Neural cell (in vitro differentiated cells): Measurements from ENCODE around the gene SLC5A5. TPM values are rescaled to one million over a fixed set of nuclear protein-coding genes. Genes with fewer than 3 reads are reported as not detected.
"Not testable (repeated sequence)": the region's sequence is repeated elsewhere in the genome, so short reads cannot be mapped to it uniquely, and the experiment has no call there.

Experiments
- H2AFZ ChIP-seq: fragments of 200-600, 300-800 bp; sonication (generic), shearing (Covaris generic); 2 replicates; pipeline ENCODE4 v1.6.0; 2014; ENCODE audit warnings: low read depth, mild to moderate bottlenecking, antibody characterized with exemption, low read length, moderate library complexity
- H3F3A ChIP-seq: fragments of 200-600 bp; shearing (Covaris generic); 2 replicates; pipeline ENCODE4 v1.6.1; 2016; ENCODE audit warnings: mild to moderate bottlenecking, moderate library complexity, mixed read lengths, antibody characterized with exemption, low read length; ENCODE audit not compliant: insufficient read depth, poor library complexity, severe bottlenecking
- H3K27ac ChIP-seq: fragments of 200-600, 300-800 bp; sonication (generic), shearing (Covaris generic); 2 replicates; pipeline ENCODE4 v1.5.1; 2014; ENCODE audit warnings: mild to moderate bottlenecking, low read length, moderate library complexity
- H3K27me3 ChIP-seq: fragments of 300-800, 200-600 bp; sonication (generic), shearing (Covaris generic); 2 replicates; pipeline ENCODE4 v1.6.0; 2014; ENCODE audit warnings: mild to moderate bottlenecking, low read depth, low read length, moderate library complexity; ENCODE audit not compliant: insufficient read depth
- H3K36me3 ChIP-seq: fragments of 300-800, 200-600 bp; sonication (generic), shearing (Covaris generic); 2 replicates; pipeline ENCODE4 v1.5.1; 2014; ENCODE audit warnings: mild to moderate bottlenecking, antibody characterized with exemption, low read length, moderate library complexity; ENCODE audit not compliant: insufficient read depth
- H3K4me2 ChIP-seq: fragments of 300-800, 200-600 bp; sonication (generic), shearing (Covaris generic); 2 replicates; pipeline ENCODE4 v1.6.0; 2014; ENCODE audit warnings: mild to moderate bottlenecking, low read length
- H3K4me3 ChIP-seq: fragments of 300-800, 200-600 bp; sonication (generic), shearing (Covaris generic); 2 replicates; pipeline ENCODE4 v1.5.1; 2014; ENCODE audit warnings: mild to moderate bottlenecking, low read length, moderate library complexity
- H3K79me2 ChIP-seq: fragments of 200-600 bp; shearing (Covaris generic); replicated peaks from 2 replicates; pipeline ENCODE4 v1.6.0; 2014; ENCODE audit warnings: mild to moderate bottlenecking, low read length, moderate library complexity; ENCODE audit not compliant: insufficient read depth
- H3K9ac ChIP-seq: fragments of 300-800, 200-600 bp; sonication (generic), shearing (Covaris generic); 2 replicates; pipeline ENCODE4 v1.6.1; 2016; ENCODE audit warnings: mild to moderate bottlenecking, low read length, mixed read lengths
- H3K9me2 ChIP-seq: fragments of 200-600 bp; shearing (Covaris generic); 2 replicates; pipeline ENCODE4 v1.6.1; 2016; ENCODE audit warnings: mild to moderate bottlenecking, low read length, mixed read lengths; ENCODE audit not compliant: insufficient read depth
- H3K9me3 ChIP-seq: fragments of 200-600, 300-800 bp; sonication (generic), shearing (Covaris generic); 2 replicates; pipeline ENCODE4 v1.6.1; 2016; ENCODE audit warnings: mild to moderate bottlenecking, mixed run types, low read length, moderate library complexity, mixed read lengths
- H4K20me1 ChIP-seq: fragments of 200-600 bp; shearing (Covaris generic); 2 replicates; pipeline ENCODE4 v1.6.1; 2016; ENCODE audit warnings: mild to moderate bottlenecking, mixed run types; ENCODE audit not compliant: insufficient read depth
- EP300 ChIP-seq: fragments of 450-650 bp; conservative IDR thresholded peaks from 2 replicates; pipeline ENCODE4 v1.6.1; 2014; ENCODE audit warnings: antibody characterized with exemption, mild to moderate bottlenecking, moderate library complexity; ENCODE audit not compliant: poor library complexity, severe bottlenecking
- EZH2 ChIP-seq: fragments of 200-600, 300-800 bp; shearing (Covaris generic), sonication (generic); IDR thresholded peaks from 2 replicates; pipeline ENCODE4 v1.6.1; 2014; ENCODE audit warnings: antibody characterized with exemption, low read length, borderline replicate concordance, mild to moderate bottlenecking; ENCODE audit not compliant: insufficient read depth, poor library complexity, severe bottlenecking
- MXI1 ChIP-seq: fragments of 450-650 bp; conservative IDR thresholded peaks from 2 replicates; pipeline ENCODE4 v1.6.1; 2014; ENCODE audit warnings: antibody characterized with exemption, mild to moderate bottlenecking; ENCODE audit not compliant: poor library complexity, severe bottlenecking
- POLR2AphosphoS5 ChIP-seq: IDR thresholded peaks from 2 replicates; pipeline ENCODE4 v1.6.1; 2012
- RAD21 ChIP-seq: fragments of 450-650 bp; conservative IDR thresholded peaks from 2 replicates; pipeline ENCODE4 v1.6.1; 2014; ENCODE audit warnings: antibody characterized with exemption, mild to moderate bottlenecking, moderate library complexity
- SMC3 ChIP-seq: fragments of 450-650 bp; conservative IDR thresholded peaks from 2 replicates; pipeline ENCODE4 v1.6.1; 2014; ENCODE audit warnings: antibody characterized with exemption, mild to moderate bottlenecking, moderate library complexity; ENCODE audit not compliant: poor library complexity
- TAF1 ChIP-seq: IDR thresholded peaks from 2 replicates; pipeline ENCODE4 v1.6.1; 2012; ENCODE audit warnings: low read depth
- polyA plus RNA-seq: library from polyadenylated mRNA; depleted of rRNA; stranded (reverse); fragments of >200 nt; gene quantifications from 2 replicates; pipeline ENCODE4 v1.2.3, GENCODE V29; 2014
- TF ChIP-seq, protein P1 (sequence below): IDR thresholded peaks from 2 replicates; pipeline ENCODE4 v1.6.1; 2012; ENCODE audit warnings: borderline replicate concordance
- TF ChIP-seq, protein P2 (sequence below): fragments of 450-650 bp; IDR thresholded peaks from 2 replicates; pipeline ENCODE4 v1.5.1; 2014; ENCODE audit warnings: antibody characterized with exemption, mild to moderate bottlenecking, moderate library complexity; ENCODE audit not compliant: poor library complexity, severe bottlenecking

The SLC5A5 gene
- polyA plus RNA-seq, 1 donor from 2014 or later, result not detected

DNA sequence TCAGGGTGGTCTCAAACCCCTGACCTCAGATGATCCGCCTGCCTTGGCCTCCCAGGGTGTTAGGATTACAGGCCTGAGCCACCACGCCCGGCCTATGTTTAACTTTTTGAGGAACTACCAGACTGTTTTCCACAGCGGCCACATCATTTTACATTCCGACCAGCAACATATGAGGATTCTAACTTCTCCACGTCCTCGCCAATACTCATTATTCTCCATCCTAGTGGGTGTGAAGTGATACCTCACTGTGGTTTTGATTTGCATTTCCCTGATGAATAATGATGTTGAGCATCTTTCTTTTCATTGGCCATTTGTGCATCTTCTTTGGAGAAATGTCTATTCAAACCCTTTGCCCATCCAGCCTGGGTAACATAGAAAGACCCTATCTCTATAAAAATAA lies 14.8 kb downstream of the SLC5A5 start:
- TF ChIP-seq POLR2AphosphoS5 (no peak), EZH2 (no peak)
- TF ChIP-seq, protein P1, sequence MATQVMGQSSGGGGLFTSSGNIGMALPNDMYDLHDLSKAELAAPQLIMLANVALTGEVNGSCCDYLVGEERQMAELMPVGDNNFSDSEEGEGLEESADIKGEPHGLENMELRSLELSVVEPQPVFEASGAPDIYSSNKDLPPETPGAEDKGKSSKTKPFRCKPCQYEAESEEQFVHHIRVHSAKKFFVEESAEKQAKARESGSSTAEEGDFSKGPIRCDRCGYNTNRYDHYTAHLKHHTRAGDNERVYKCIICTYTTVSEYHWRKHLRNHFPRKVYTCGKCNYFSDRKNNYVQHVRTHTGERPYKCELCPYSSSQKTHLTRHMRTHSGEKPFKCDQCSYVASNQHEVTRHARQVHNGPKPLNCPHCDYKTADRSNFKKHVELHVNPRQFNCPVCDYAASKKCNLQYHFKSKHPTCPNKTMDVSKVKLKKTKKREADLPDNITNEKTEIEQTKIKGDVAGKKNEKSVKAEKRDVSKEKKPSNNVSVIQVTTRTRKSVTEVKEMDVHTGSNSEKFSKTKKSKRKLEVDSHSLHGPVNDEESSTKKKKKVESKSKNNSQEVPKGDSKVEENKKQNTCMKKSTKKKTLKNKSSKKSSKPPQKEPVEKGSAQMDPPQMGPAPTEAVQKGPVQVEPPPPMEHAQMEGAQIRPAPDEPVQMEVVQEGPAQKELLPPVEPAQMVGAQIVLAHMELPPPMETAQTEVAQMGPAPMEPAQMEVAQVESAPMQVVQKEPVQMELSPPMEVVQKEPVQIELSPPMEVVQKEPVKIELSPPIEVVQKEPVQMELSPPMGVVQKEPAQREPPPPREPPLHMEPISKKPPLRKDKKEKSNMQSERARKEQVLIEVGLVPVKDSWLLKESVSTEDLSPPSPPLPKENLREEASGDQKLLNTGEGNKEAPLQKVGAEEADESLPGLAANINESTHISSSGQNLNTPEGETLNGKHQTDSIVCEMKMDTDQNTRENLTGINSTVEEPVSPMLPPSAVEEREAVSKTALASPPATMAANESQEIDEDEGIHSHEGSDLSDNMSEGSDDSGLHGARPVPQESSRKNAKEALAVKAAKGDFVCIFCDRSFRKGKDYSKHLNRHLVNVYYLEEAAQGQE, result no peak
- Histone ChIP-seq H3K36me3 (no peaks in the 10 kb centered on the region), H3K9me3 (no peaks in the 10 kb centered on the region), H3K9me2 (no peaks in the 10 kb centered on the region), H2AFZ (no peak overlapping the region), H3K79me2 (no peaks in the 10 kb centered on the region), H3K27me3 (peaks cover 13% of the 10 kb centered on the region), H3K4me3 (no peak overlapping the region), H3K27ac (no peak overlapping the region), H3K4me2 (no peak overlapping the region), H3F3A (no peaks in the 10 kb centered on the region), H4K20me1 (no peaks in the 10 kb centered on the region), H3K9ac (no peak overlapping the region)

DNA sequence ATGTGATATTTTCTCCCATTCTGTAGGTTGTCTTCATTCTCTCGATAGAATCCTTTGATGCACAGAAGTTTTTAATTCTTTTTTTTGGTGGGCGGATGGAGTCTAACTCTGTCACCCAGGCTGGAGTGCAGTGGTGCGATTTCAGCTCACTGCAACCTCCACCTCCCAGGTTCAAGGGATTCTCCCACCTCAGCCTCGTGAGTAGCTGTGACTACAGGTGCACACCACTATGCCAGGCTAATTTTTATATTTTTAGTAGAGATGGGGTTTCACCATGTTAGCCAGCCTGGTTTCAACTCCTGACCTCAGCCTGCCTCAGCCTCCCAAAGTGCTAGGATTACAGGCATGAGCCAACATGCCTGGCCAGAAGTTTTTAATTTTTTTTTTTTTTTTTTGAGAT lies 15.5 kb downstream of the SLC5A5 start:
- not testable (repeated sequence) for H3K79me2 ChIP-seq, H4K20me1 ChIP-seq, H3K36me3 ChIP-seq, H3K4me2 ChIP-seq, H2AFZ ChIP-seq, H3K9me3 ChIP-seq, H3K4me3 ChIP-seq, H3K27ac ChIP-seq, H3F3A ChIP-seq, H3K9ac ChIP-seq, H3K9me2 ChIP-seq
- H3K27me3 ChIP-seq, result peaks cover 13% of the 10 kb centered on the region

DNA sequence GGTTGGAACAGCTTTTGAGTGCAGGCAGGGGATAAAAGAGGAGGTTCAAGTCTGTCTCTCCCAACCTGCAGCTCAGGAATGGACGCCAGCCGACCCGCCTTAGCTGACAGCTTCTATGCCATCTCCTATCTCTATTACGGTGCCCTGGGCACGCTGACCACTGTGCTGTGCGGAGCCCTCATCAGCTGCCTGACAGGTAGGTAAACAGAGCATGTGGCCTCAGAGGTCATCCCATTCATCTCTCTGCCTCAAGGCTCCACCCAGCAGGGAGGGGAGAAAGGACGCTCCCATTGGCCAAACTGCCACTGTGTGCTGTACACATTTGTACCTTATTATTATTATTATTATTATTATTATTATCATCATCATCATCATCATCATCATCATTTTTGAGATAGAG lies 16.5 kb downstream of the SLC5A5 start:
- no peak for TF ChIP-seq MXI1
- TF ChIP-seq EP300, result no peak
- no peak for TF ChIP-seq POLR2AphosphoS5
- TF ChIP-seq, protein P1, result no peak
- no peak for TF ChIP-seq TAF1
- TF ChIP-seq SMC3, result no peak
- TF ChIP-seq EZH2, result no peak
- TF ChIP-seq, protein P2, sequence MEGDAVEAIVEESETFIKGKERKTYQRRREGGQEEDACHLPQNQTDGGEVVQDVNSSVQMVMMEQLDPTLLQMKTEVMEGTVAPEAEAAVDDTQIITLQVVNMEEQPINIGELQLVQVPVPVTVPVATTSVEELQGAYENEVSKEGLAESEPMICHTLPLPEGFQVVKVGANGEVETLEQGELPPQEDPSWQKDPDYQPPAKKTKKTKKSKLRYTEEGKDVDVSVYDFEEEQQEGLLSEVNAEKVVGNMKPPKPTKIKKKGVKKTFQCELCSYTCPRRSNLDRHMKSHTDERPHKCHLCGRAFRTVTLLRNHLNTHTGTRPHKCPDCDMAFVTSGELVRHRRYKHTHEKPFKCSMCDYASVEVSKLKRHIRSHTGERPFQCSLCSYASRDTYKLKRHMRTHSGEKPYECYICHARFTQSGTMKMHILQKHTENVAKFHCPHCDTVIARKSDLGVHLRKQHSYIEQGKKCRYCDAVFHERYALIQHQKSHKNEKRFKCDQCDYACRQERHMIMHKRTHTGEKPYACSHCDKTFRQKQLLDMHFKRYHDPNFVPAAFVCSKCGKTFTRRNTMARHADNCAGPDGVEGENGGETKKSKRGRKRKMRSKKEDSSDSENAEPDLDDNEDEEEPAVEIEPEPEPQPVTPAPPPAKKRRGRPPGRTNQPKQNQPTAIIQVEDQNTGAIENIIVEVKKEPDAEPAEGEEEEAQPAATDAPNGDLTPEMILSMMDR, result no peak
- no peak for TF ChIP-seq RAD21
- Histone ChIP-seq H3K9ac (no peak overlapping the region), H3K4me2 (no peak overlapping the region), H3K4me3 (no peak overlapping the region), H4K20me1 (no peaks in the 10 kb centered on the region), H3K27ac (no peak overlapping the region), H3K27me3 (peaks cover 13% of the 10 kb centered on the region), H2AFZ (no peak overlapping the region), H3K9me2 (no peaks in the 10 kb centered on the region), H3K79me2 (no peaks in the 10 kb centered on the region), H3K36me3 (no peaks in the 10 kb centered on the region), H3F3A (no peaks in the 10 kb centered on the region), H3K9me3 (no peaks in the 10 kb centered on the region)
